Stimulated activated memory B cell treated with anti-CD40 and anti-IgM and Interleukin-4, amounts not matched to agents 10 μg/mL and 1 μg/mL and 100 μg/mL, for 72 hours (primary cell): Measurements from ENCODE around the gene SUN1.
"Not testable (repeated sequence)": the region's sequence is repeated elsewhere in the genome, so short reads cannot be mapped to it uniquely, and the experiment has no call there.

ENCODE experiments used
- ATAC-seq: fragments of 150-1000 bp; cut with Tn5 transposase; 2 replicates; pipeline ENCODE4 v1.10.0; 2021
- H3K27ac Mint-ChIP-seq: one replicate; pipeline ENCODE4 v1.8.0; 2022; ENCODE audit warnings: mild to moderate bottlenecking, mixed read lengths
- H3K27me3 Mint-ChIP-seq: one replicate; pipeline ENCODE4 v1.8.0; 2022; ENCODE audit warnings: mixed read lengths
- H3K36me3 Mint-ChIP-seq: one replicate; pipeline ENCODE4 v1.8.0; 2022; ENCODE audit warnings: mixed read lengths
- H3K4me1 Mint-ChIP-seq: one replicate; pipeline ENCODE4 v1.8.0; 2022; ENCODE audit warnings: mixed read lengths
- H3K4me3 Mint-ChIP-seq: one replicate; pipeline ENCODE4 v1.8.0; 2022; ENCODE audit warnings: mild to moderate bottlenecking, moderate library complexity, mixed read lengths
- H3K9me3 Mint-ChIP-seq: one replicate; pipeline ENCODE4 v1.8.0; 2022; ENCODE audit warnings: mixed read lengths

SUN1 gene

DNA sequence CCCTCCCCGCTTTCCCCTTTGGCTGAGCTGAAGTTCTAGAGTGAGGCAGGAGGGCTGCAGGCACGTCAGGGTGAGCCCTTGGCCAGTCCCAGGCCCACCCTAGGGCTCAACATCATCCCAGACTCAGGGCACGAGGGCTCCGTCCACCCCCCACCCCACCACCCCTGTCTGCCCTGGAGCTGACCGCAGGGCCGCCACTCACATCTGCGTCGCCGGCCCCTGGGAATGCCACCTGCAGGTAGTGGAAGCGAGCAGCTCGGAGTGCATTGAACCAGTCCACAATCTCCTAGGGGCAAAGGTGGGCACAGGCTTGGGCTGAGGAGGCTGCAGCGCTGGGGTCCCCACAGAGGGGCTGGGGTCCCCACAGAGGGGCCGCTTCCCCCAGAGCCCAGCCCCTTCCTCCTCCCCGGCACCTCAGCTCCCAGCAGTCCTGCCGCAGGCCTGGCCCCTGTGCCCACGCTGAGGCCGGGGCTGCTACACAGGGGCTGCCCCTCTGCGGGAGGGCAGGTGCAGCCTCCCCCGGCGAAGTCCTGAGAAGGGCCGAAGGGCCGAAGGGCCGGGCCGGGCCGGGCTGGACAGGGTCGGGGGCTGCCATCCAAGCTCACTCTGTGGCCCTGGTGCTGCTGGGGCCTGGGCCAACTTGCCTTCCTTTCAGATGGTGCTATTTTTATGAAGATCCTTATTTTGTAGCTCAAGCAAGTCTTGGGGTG is 68.2 kb downstream of the SUN1 start:
- ATAC-seq: no peak
- Mint-ChIP-seq H3K4me3 (no peak overlapping the region), H3K4me1 (no peaks in the 10 kb centered on the region), H3K27ac (no peak overlapping the region), H3K36me3 (peaks cover 52% of the 10 kb centered on the region), H3K27me3 (no peaks in the 10 kb centered on the region), H3K9me3 (no peaks in the 10 kb centered on the region)

DNA sequence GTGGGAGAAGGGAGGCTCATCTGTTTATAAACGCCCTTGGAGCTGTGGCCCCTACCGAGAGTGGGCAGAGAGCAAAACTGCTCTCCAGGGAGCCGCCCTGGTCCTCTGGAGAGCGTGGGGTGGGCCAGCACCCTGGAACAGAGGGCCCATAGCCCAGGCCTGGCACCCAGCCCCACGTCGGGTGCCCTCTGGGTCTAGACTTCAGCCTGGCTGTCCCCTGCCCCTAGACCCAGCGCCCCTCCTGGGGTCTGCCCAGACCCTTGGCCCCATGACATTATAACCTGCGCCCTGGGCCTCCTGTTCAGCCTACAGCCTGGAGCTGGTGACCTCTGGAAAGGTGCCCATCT is 68.7 kb downstream of the SUN1 start:
- Mint-ChIP-seq H3K27ac (no peak overlapping the region), H3K36me3 (peaks cover 47% of the 10 kb centered on the region), H3K9me3 (no peaks in the 10 kb centered on the region), H3K4me3 (no peak overlapping the region), H3K27me3 (no peaks in the 10 kb centered on the region), H3K4me1 (no peaks in the 10 kb centered on the region)
- ATAC-seq: no peak

DNA sequence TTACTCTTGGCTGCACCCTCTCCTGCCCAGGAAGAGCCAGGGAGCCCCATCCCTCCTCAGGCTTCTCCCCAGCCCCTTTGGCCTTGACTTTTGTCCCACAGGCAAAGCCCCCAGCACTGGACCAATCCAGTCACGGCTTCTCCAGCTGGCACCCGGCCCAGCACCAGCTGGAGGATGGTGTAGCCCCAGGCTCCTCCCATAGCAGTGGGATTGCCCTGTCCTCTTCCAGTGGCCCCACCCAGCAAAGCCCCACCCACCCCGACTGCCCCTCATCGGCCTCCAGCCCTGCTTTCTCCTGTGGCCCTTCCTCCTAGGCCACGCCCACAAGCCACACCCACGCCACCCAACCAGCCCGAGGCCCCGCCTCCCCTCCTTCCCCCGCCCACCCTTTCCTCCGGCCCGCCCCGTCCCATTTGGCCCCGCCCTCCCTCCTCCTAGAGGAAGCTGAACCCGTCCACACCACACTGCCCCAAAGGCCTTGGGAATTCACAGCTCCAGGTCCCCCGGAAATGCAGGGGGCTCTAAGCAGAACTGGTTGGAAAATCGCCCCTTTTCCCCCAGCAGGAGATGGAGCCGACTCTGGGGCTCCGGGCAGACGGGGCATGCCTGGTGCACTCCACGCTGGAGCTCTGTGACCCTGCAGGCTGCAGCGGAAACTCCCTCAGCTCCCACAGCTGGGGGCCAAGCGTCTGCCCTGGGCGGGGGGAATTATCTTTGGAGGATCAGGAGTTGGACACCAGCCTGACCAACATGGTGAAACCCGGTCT is 69.3 kb downstream of the SUN1 start:
- no peak overlapping the region for H3K27ac Mint-ChIP-seq
- no peaks in the 10 kb centered on the region for H3K27me3 Mint-ChIP-seq
- no peaks in the 10 kb centered on the region for H3K9me3 Mint-ChIP-seq
- no peaks in the 10 kb centered on the region for H3K4me1 Mint-ChIP-seq
- peaks cover 41% of the 10 kb centered on the region for H3K36me3 Mint-ChIP-seq
- no peak overlapping the region for H3K4me3 Mint-ChIP-seq
- ATAC-seq: peak; percentile 12

DNA sequence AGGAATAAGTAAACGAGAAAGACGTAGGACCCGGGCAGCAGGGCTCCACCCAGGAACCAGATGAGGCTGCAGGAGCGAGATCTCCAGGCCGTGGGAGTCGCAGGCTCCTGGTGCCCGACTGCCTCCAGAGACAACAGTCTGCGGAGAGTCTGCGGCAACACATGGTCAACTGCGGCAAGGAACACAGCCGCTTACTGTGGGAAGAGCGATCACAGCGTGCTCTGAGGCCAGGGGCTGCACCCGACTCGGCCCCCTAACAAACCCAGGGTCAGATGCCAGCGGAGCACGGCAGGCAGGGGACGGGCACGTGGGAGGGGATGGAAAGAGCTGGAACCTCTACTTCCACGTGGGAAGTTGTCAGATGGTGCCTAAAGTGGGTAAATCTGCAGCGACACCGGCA is 70.7 kb downstream of the SUN1 start:
- H3K27ac Mint-ChIP-seq: no peak overlapping the region
- H3K4me3 Mint-ChIP-seq: no peak overlapping the region
- H3K9me3 Mint-ChIP-seq: no peaks in the 10 kb centered on the region
- ATAC-seq: no peak
- peaks cover 30% of the 10 kb centered on the region for H3K36me3 Mint-ChIP-seq
- peaks cover 7% of the 10 kb centered on the region for H3K4me1 Mint-ChIP-seq
- no peaks in the 10 kb centered on the region for H3K27me3 Mint-ChIP-seq

DNA sequence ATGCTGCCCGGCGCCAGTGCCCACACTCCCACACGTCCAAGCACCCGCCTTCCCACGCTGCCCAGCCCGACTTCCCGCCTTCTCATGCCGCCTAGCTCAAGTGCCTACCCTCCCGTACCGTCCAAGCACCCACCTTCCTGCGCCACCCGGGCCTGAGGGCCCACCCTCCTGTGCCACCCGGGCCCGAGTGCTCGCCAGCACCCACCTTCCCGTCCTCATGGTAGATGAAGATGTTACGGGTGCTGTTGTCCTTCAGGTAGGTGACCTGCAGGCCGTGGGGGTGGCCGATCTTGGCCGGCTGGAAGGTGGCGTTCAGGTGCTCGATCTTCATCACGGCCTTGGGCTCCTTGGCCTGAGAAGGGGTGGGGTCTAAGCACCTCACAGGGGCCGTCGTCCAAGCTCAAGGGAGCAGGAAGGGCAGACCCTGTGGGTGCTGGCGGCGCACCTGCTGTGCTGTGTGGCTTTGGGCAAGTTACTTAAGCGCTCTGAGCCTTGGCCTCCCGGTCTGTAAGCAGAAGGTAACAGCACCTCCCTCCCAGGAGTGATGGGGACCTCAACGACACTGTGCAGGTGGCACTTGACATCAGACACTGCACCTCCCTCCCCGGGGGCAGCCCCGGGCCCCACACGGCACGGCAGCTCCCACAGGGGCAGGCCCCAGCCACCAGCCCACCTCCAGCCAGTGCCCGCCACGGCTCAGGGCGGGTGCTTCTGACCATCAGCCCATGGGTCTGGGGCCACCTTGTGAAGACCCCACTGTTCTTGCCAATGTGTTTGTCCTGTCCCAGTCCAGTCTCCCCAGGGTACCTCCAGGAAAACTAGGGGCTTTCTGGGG is 71.9 kb downstream of the SUN1 start:
- no peak for ATAC-seq
- Mint-ChIP-seq H3K4me3 (no peak overlapping the region), H3K27me3 (no peaks in the 10 kb centered on the region), H3K36me3 (peaks cover 20% of the 10 kb centered on the region), H3K9me3 (no peaks in the 10 kb centered on the region), H3K4me1 (peaks cover 7% of the 10 kb centered on the region), H3K27ac (no peak overlapping the region)

DNA sequence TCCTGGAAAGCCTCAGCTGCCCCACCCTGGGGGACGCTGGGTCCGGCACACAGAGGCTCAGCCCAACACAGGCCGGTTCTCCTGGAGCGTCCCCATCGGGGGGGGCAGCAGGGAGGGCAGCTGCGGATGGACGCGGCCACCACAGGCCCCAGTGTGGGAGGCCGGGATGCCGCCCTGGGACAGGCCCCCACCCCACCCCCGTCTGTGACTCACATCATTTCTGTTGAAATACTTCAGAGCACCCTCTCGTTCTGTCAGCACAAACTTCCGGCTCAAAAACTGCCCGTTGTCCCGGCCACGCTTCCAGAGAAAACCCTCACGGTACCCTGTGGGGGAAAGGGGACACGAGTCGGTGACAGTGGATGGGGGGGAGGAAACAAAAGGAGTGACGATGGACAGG is 72.6 kb downstream of the SUN1 start:
- Mint-ChIP-seq H3K4me3 (no peak overlapping the region), H3K36me3 (peaks cover 13% of the 10 kb centered on the region), H3K27ac (peak overlapping the region; percentile 30), H3K9me3 (no peaks in the 10 kb centered on the region), H3K4me1 (peaks cover 9% of the 10 kb centered on the region), H3K27me3 (no peaks in the 10 kb centered on the region)
- ATAC-seq: no peak

DNA sequence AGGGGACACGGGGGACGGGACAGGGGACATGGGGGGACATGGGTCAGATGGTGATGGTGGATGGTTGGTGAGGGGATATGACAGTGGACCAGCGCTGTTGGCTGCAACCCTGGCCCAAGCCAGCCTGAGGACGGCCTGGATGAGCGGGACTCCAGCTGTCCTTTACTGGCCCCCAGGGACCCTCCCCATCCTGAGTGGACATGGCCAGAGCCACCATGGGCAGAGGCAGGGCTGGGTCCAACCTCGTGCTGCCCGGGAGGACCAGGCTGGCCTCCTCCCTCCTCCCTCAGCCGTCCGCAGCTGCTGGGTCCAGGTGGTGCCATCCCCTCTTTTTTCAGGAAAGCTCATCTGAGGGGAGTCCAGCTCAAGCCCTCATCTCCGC is 74.5 kb downstream of the SUN1 start:
- no peak overlapping the region for H3K4me3 Mint-ChIP-seq
- H3K27me3 Mint-ChIP-seq: no peaks in the 10 kb centered on the region
- no peaks in the 10 kb centered on the region for H3K9me3 Mint-ChIP-seq
- H3K27ac Mint-ChIP-seq: no peak overlapping the region
- peaks cover 24% of the 10 kb centered on the region for H3K4me1 Mint-ChIP-seq
- peak; percentile 39 for ATAC-seq
- H3K36me3 Mint-ChIP-seq: peaks cover 12% of the 10 kb centered on the region

DNA sequence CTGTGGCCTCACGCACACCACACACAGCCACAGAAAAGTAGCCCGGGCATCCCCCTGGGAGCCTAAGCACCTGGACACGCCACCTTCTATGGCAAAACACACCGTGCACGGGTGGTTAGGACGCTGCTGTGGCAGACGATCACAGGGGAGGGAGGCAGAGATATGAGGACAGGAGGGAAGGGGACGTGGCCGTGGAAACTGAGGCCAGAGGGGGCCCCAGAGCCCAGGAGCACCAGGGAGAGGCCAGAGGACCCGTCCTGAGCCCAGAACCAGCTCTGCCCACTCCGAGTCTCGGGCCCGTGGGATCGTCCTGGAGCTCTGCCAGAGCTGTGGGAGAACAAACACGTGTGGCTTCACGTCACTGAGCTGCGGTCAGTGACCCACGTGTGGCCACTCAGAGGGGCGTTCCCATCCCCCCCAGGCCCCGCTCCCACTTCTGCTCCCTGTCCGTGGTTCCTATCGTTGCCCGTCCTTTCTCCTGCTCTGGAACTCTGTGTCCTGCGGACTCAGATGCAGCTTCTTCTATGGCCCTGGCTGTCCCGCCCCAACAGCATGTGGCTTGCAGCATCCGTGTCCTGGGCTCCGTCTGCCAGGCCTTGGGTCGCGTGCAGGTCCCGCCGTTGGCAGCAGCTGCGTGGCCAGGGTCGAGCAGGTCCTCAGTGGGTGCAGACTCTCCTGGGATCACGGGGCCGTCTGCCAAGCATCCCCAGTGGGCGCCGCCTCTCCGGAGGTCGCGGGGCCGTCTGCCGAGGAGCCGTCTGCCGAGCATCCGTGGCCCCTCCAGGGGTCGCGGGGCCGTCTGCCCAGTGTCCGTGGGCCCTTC is 75.1 kb downstream of the SUN1 start:
- no peak overlapping the region for H3K27ac Mint-ChIP-seq
- no peak overlapping the region for H3K4me3 Mint-ChIP-seq
- peaks cover 10% of the 10 kb centered on the region for H3K36me3 Mint-ChIP-seq
- ATAC-seq: peak; percentile 60
- H3K27me3 Mint-ChIP-seq: no peaks in the 10 kb centered on the region
- no peaks in the 10 kb centered on the region for H3K9me3 Mint-ChIP-seq
- peaks cover 24% of the 10 kb centered on the region for H3K4me1 Mint-ChIP-seq

DNA sequence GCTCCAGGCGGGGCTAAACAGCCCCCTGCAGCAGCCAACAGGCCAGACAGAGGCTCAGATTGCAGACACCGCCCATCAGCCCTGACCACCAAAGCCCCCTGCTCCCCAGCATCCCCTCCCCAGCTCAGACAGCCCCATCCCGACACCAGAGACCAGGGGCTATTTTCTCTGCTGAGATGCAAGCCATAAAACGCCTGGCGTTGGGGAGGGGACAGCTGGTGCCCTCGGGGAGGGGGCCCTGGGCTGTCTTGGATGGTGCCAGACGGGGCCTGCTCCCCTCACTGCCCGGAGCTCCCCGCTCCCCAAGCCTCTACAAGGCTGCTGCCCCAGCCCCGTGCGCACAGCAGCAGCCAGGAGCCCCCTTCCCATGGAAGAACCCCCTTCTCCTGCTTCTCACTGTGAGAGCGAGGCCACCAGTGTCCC is 75.9 kb downstream of the SUN1 start:
- peaks cover 24% of the 10 kb centered on the region for H3K4me1 Mint-ChIP-seq
- no peaks in the 10 kb centered on the region for H3K27me3 Mint-ChIP-seq
- H3K27ac Mint-ChIP-seq: no peak overlapping the region
- no peak for ATAC-seq
- H3K36me3 Mint-ChIP-seq: peaks cover 2% of the 10 kb centered on the region
- no peaks in the 10 kb centered on the region for H3K9me3 Mint-ChIP-seq
- H3K4me3 Mint-ChIP-seq: peak overlapping the region; percentile 23

DNA sequence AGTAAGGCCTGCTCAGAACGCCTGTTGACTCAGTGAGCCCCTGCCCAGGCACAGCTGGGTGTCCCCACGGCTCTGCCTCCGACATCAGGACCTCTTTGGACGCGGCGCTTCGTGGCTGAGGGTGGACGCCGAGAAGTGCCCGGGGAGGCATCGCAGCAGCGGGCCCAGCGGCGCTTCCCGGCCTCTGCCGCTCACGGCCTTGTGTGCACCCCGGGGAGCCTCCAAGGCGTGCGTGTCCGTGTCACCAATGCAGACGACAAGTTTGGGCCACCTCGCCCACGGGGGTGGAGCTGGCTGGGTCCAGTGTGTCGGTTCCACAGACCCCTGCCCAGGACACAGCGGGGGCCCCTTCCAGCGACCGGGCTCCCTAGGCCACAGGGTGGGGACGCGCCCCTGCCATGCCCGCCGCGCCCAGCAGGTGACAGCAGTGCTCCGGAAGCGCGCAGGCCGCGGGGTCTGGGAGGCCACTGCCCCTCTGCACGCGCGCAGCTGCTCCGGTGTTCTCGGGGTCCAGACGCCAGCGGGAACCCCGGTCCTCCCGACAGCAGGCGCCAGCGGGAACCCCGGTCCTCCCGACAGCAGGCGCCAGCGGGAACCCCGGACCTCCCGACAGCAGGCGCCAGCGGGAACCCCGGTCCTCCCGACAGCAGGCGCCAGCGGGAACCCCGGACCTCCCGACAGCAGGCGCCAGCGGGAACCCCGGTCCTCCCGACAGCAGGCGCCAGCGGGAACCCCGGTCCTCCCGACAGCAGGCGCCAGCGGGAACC is 76.5 kb downstream of the SUN1 start:
- H3K27ac Mint-ChIP-seq, H3K9me3 Mint-ChIP-seq, H3K36me3 Mint-ChIP-seq, H3K27me3 Mint-ChIP-seq: not testable (repeated sequence)
- Mint-ChIP-seq H3K4me3 (peak overlapping the region; percentile 23), H3K4me1 (peaks cover 24% of the 10 kb centered on the region)
- ATAC-seq: peak; percentile 69

DNA sequence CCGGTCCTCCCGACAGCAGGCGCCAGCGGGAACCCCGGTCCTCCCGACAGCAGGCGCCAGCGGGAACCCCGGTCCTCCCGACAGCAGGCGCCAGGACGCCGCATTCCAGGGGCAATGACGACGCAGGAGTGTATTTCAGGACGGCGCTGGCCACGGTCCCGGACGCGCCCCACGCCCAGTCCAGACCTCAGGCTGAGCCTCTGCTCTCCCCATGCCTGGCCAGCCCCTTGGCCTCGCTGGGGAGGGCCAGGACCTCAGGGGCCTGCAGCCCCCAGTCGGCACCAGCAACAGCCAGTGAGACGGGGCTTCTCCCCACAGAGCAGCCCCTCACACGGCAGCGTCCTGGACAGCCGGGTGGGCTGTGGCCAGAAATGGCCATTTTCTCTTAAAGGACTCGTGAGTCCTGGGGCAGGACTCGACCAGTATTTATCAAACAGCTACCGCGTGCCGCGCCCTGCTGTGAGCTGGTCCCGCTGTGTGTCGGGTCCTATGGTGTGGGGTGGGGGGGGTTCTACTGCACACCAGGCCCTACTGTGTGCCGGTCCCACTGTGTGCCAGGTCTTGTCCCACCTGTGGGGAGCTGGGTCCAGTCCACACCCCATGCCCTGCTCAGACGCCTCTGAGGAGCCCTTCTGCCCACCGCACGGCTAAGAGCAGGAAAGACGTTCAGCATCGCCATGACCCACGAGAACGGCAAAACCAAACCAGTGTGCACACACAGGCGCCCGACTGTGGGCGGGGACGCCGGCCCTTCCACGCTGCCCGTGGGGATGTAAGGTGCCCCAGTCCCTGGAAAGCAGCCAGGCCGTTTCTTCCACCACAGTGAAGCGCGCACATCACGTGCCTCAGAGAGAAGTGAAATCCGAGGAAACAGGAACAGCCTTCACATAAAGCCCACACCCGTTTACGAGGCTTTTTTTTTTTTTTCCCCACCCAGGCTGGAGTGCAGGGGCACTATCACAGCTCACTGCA is 77.4 kb downstream of the SUN1 start:
- no peaks in the 10 kb centered on the region for H3K27me3 Mint-ChIP-seq
- H3K4me1 Mint-ChIP-seq: peaks cover 24% of the 10 kb centered on the region
- no peaks in the 10 kb centered on the region for H3K9me3 Mint-ChIP-seq
- ATAC-seq: peak; percentile 57
- peak overlapping the region; percentile 39 for H3K4me3 Mint-ChIP-seq
- H3K36me3 Mint-ChIP-seq: no peaks in the 10 kb centered on the region
- peak overlapping the region; percentile 54 for H3K27ac Mint-ChIP-seq

DNA sequence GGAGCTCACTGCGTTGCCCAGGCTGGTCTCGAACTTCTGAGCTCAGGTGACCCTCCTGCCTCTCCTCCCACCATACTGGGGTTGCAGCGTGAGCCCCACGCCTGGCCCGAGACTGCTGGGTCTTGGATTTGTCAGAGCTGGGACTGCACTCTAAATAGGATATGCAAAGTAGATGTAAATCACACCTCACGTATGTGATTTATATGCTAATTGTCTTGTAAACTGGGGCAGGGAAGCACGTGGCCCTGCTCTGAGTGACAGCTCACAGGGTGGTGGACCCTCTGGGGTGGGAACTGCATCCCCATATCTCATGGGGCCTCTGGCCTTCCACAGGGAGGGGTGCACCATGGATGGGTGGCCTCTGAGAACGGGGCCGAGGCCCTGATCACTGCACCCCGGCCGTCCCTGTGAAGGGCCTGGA is 78.2 kb downstream of the SUN1 start:
- H3K4me3 Mint-ChIP-seq: no peak overlapping the region
- ATAC-seq: no peak
- no peaks in the 10 kb centered on the region for H3K27me3 Mint-ChIP-seq
- peaks cover 24% of the 10 kb centered on the region for H3K4me1 Mint-ChIP-seq
- H3K9me3 Mint-ChIP-seq: no peaks in the 10 kb centered on the region
- no peaks in the 10 kb centered on the region for H3K36me3 Mint-ChIP-seq
- peak overlapping the region; percentile 54 for H3K27ac Mint-ChIP-seq

DNA sequence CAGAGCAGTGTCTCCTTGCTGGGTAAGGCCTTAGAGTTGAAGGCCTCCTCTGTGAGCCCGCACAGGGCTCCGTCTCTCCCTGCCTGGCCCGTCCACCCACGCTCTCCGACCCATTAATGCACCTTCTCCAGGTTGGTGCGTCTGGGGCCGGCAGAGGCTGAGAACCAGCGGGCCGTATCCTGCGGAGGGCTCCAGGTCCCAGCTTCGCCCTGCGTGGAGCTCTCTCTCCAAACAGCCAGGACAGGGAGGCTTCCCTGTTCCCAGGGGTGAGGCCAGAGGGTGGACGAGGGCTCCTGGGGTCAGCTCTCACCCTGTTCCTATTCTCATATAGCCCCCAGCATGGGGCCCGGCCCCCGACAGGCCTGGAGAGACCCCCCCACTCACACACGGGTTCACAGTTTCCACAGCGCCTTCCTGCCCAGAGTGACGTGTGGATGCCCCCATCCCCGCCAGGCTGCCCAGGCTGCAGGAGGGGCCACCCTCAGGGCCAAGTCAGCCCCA is 78.7 kb downstream of the SUN1 start:
- Mint-ChIP-seq H3K27ac (no peak overlapping the region), H3K4me1 (peaks cover 24% of the 10 kb centered on the region), H3K36me3 (no peaks in the 10 kb centered on the region), H3K27me3 (no peaks in the 10 kb centered on the region), H3K9me3 (no peaks in the 10 kb centered on the region), H3K4me3 (no peak overlapping the region)
- ATAC-seq: no peak
